Measurements from ENCODE around the gene LY6G6F.
A peak's percentile ranks its signal among the peaks of the same experiment; 100 is the strongest.

LY6G6F gene

GRCh38 chr6:31706599-31706998, at the start of gene LY6G6F:
Gene LY6G6F, plus strand, starts transcription at chr6:31706866. Its CDS starts 41 bp downstream, at chr6:31706907.
- no peak for DNase-seq (ENCODE audit: low spot score)

- DNase-seq (ENCODE audit: low spot score): no peak
Measured at GRCh38 chr6:31657406-31658157, 49.1 kb upstream of the LY6G6F start.

- no peak for DNase-seq (ENCODE audit: low spot score)
Measured at GRCh38 chr6:31658158-31658688, 48.4 kb upstream of the LY6G6F start.

GRCh38 chr6:31658983-31659648, 47.5 kb upstream of the LY6G6F start:
- no peak for DNase-seq (ENCODE audit: low spot score)

- no peak for DNase-seq (ENCODE audit: low spot score)
Measured at GRCh38 chr6:31659649-31660380, 46.9 kb upstream of the LY6G6F start.

- DNase-seq (ENCODE audit: low spot score): peak; percentile 91
Measured at GRCh38 chr6:31660381-31661261, 46.0 kb upstream of the LY6G6F start, which contains the start of gene C6orf47. Gene C6orf47, minus strand, starts transcription at chr6:31660778. Its CDS starts 831 bp downstream, at chr6:31659947.

- DNase-seq (ENCODE audit: low spot score): no peak
Measured at GRCh38 chr6:31661262-31662123, 45.2 kb upstream of the LY6G6F start.

GRCh38 chr6:31662124-31662723, 44.4 kb upstream of the LY6G6F start:
- no peak for DNase-seq (ENCODE audit: low spot score)

- DNase-seq (ENCODE audit: low spot score): no peak
Measured at GRCh38 chr6:31663126-31663960, 43.3 kb upstream of the LY6G6F start.

GRCh38 chr6:31663961-31664789, 42.5 kb upstream of the LY6G6F start:
- DNase-seq (ENCODE audit: low spot score): peak; percentile 54

- DNase-seq (ENCODE audit: low spot score): peak; percentile 76
Measured at GRCh38 chr6:31664790-31665500, 41.7 kb upstream of the LY6G6F start, which contains the start of gene GPANK1. Gene GPANK1, minus strand, starts transcription at chr6:31664997. Its CDS starts 519 bp downstream, at chr6:31664478.

GRCh38 chr6:31665501-31666336, 40.9 kb upstream of the LY6G6F start, which contains the start of gene CSNK2B:
Gene CSNK2B, plus strand, starts transcription at chr6:31666080. Its CDS starts 752 bp downstream, at chr6:31666832.
- peak; percentile 95 for DNase-seq (ENCODE audit: low spot score)

GRCh38 chr6:31666337-31666965, 40.2 kb upstream of the LY6G6F start:
- no peak for DNase-seq (ENCODE audit: low spot score)

GRCh38 chr6:31669676-31670075, 37.0 kb upstream of the LY6G6F start, which contains the start of gene LY6G5B:
Gene LY6G5B, plus strand, starts transcription at chr6:31669976. Its CDS starts 975 bp downstream, at chr6:31670951.
- no peak for DNase-seq (ENCODE audit: low spot score)

- DNase-seq (ENCODE audit: low spot score): no peak
Measured at GRCh38 chr6:31676322-31676903, 30.3 kb upstream of the LY6G6F start.

All from D341Med (cell line).